GM19328 (cell line): ENCODE results near the gene SLIT3.

Source experiments
- ATAC-seq: cut with Tn5 transposase; IDR thresholded peaks from one replicate; pipeline ENCODE4 v1.9.1; 2021; ENCODE audit warnings: mild to moderate bottlenecking, moderate library complexity; ENCODE audit not compliant: unreplicated experiment

The SLIT3 gene

DNA sequence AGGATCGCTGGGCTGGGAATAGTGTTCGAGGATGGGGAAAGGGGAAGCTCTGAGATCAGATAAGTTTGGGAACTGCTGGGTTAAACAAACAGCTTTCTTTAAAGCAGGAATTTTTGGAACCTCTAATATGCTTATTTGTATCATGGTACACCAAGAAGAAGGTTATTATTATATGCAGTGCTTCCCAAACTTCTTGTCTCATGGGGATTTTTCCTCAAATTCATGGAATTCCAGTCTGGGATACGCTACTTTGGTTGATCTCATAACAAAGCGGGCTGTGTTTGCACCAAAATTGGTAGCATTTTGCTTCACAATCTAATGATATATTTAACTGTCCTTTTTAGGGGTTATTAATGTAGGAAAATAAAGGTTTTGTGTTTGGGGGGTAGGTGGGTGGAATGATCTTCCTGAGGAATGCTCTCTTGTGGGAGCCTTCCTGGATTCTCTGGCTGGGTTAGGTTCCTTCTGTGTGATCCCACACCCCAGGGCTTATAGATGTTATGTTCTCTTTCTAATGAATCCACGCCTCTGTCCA, 605.6 kb downstream of the SLIT3 start:
- no peak for ATAC-seq

- no peak for ATAC-seq
These were observed 606.6 kb downstream of the SLIT3 start for GRCh38 chr5:168694289-168694688.

DNA sequence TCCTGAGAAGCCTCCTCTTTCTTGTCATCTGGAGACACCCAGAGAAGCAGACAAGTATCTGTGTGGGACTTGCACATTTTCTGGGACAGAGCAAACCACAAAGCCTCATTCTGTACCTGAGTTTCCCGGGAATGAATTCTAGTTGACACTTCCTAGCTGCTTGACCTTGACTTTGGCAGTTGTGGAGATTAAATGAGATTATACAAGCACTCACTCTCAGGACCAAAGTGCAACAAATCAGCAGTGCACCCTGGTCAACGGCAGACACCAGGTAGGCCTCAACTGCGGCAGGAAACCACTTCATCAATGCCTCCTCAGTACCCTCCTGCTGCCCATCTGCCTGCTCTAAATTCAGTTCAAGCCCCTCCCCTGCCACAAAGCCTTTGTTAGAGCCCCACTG, 607.1 kb downstream of the SLIT3 start:
- ATAC-seq: no peak

- ATAC-seq: no peak
These were observed 607.6 kb downstream of the SLIT3 start for GRCh38 chr5:168693297-168693696.

- no peak for ATAC-seq
These were observed 609.0 kb downstream of the SLIT3 start for GRCh38 chr5:168691891-168692290.

DNA sequence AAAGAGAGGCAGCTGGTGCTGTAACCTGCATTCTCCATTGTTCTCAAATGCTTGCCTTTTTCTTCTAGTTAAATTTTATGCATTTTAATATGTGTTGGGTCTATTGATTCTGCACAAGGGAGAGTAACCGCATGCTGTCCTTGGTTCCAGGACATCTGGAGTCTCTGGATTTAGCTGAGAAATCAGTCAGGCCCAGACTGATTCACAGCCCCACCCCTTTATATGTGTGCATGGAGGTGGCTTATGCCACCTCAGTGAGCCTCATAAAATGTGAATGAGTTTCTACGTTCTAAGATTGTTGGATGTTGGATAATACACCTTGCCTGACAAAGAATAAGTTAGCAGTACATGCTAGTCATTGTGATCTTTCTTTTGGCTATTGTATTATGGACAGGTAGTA, 611.7 kb downstream of the SLIT3 start:
- no peak for ATAC-seq

- no peak for ATAC-seq
These were observed 614.1 kb downstream of the SLIT3 start for GRCh38 chr5:168686837-168687236.

- ATAC-seq: no peak
These were observed 615.4 kb downstream of the SLIT3 start for GRCh38 chr5:168685566-168685965.

DNA sequence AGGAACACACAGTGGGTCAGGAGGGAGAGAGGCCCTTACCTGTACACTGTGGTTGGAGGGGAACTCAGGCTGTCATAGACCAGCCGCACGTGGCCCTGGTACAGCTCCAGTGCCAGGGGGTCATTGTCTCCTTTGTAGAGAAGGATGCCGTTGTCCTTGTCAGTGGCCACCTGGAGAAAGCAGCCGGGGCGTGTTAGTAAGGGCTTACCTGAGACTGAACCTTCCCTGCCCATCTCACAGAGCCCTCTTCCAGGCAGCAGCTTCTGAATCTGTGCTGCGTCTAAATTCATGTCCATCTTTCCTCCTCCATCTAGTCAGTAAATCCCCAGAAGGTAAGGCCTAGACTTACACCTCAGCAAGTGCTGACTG, 617.0 kb downstream of the SLIT3 start:
- no peak for ATAC-seq

- ATAC-seq: no peak
These were observed 617.6 kb downstream of the SLIT3 start for GRCh38 chr5:168683247-168683926.

DNA sequence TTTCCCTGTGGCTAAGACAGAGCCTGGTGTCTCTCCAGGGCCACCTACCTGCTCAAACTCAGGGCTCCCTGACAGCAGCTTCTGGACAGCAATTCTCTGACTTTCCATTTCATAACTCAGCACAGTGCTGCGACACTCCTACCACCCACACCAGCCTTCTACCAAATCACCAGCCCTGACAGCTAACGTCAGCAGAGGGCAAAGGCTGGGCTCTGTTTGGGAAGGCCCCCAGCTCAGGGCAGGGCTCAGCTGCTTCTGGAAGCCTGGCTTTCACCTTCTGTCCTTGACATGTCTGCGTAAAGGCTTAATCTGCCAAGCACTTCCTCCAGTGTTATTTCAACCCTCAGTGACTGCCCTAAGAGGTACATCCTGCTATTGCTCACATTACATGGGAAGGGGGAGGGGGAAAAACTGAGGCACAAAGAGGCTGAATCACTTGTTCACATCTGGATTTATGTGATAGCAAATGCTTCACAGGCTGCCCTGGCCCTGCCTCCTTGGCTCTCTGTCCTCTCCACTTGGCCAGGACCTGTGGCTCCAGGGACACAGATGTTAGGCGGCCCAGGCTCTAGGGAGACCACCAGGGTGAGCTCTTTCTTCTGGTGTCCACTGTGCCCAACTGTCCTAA, 619.3 kb downstream of the SLIT3 start:
- no peak for ATAC-seq

DNA sequence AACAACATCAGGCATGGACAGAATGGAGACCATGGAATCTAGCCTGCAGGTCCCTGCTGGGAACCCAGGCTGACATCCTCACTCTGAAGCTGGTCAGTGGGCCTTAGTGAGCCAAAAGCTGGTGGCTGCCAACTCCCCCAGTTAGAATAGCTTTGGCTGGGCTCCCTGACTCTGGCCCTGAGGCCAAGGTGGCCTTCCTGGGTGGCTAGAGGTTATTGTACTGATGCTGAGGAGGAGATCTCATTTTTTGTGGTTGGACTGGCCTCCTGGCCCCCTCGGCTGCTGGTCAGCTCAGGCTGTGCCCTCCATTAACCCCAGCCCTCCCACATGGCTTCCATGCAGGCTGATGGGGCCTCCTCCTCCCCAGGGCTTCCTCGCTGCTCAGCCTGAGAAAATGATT, 620.5 kb downstream of the SLIT3 start:
- no peak for ATAC-seq

- ATAC-seq: no peak
These were observed 621.4 kb downstream of the SLIT3 start for GRCh38 chr5:168679515-168679920.

DNA sequence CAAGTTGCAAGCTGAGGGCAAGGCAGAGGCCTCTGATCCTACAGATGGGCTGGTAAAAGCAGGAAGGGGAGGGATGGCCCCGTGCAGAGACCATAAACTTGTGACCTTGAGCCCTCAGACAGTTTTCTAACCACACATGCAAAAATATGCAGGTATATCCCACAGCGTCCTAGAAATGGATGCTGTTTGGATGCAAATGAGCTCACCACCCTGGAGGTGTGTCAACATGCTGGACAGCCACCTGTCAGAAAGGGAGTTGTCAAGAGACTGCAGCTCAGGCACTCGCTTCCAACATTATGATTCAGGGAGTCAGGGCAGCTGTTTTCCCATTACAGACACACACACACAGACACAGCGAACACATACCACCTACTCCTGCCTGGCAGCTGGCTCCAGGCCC, 624.4 kb downstream of the SLIT3 start:
- ATAC-seq: no peak

DNA sequence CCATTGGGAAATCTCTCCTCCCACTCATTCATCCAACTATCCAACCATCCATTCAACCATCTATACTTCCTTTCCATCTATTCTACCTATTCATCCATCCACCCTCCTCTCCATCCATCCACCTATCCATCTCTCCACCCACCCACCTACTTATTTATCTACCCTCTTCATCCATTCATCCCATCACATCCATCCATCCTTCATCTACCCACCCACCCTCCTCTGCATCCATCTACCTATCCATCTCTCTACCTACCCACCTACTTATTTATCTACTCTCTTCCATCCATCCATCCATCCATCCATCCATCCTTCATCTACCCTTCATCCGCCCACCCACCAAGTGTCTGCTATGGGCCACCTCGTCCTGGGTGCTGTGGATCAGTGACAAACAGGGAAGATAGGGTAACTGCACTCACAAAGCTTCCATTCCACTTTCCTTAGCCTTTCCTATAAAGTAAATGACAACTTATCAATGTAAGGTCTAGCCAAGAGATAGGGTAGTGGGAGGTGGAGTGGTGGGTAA, 625.0 kb downstream of the SLIT3 start:
- no peak for ATAC-seq

GRCh38 chr5:168674893-168675482, 626.0 kb downstream of the SLIT3 start:
- no peak for ATAC-seq

GRCh38 chr5:168672888-168673287, 628.1 kb downstream of the SLIT3 start:
- no peak for ATAC-seq

GRCh38 chr5:168672016-168672415, 628.9 kb downstream of the SLIT3 start:
- ATAC-seq: no peak

GRCh38 chr5:168670881-168671575, 629.9 kb downstream of the SLIT3 start:
- ATAC-seq: no peak

DNA sequence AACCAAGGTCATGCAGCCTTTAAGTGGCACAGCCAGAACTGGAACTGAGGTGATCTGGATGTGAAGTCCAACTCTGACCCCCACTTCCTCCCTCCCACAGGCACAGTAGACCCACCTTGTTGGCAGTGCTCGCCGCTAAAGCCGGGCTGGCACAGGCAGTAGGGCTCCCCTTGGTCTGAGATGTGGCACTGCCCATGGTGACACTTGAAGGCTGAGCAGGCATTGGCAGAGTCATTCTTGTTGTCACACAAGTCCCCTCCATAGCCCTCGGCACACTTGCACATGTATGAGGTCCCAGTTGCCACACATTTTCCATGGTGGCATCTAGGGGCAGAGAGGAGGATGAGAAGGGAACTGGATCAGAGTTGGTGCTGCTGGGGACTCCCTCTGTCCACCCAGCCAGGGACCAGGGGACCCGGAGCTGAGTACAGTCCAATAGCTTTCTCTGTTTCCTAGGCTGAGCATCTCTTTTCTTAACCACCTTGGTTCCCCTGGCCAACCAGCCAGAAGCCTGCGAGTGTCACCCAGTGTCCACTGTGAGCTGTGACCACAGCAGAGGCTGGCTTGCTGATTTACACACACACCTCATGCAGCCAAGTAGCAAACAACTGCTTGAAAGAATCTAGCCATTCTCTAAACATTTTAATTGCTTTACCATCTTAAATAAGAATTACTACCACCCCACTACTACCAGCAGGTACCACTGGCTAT, 631.1 kb downstream of the SLIT3 start:
- ATAC-seq: no peak

GRCh38 chr5:168669156-168669555, 631.8 kb downstream of the SLIT3 start:
- no peak for ATAC-seq
